Ishikawa (cell line): ENCODE data around the gene ASTN2.

Experiments used
- CREB1 ChIP-seq: IDR thresholded peaks from 2 replicates; pipeline ENCODE4 v1.6.1; 2012; ENCODE audit warnings: low read depth
- EP300 ChIP-seq: IDR thresholded peaks from 2 replicates; pipeline ENCODE4 v1.6.1; 2012; ENCODE audit warnings: borderline replicate concordance
- YY1 ChIP-seq: IDR thresholded peaks from 2 replicates; pipeline ENCODE4 v1.6.1; 2012; ENCODE audit warnings: low read depth
- TF ChIP-seq, protein P1 (sequence below): IDR thresholded peaks from 2 replicates; pipeline ENCODE4 v1.6.1; 2012; ENCODE audit warnings: low read depth, mild to moderate bottlenecking
- TF ChIP-seq, protein P2 (sequence below): IDR thresholded peaks from 2 replicates; pipeline ENCODE4 v1.6.1; 2012

GRCh38 chr9:117008876-117009275, 406.0 kb downstream of the ASTN2 start:
- no peak for TF ChIP-seq EP300
- no peak for TF ChIP-seq CREB1
- TF ChIP-seq, protein P1, sequence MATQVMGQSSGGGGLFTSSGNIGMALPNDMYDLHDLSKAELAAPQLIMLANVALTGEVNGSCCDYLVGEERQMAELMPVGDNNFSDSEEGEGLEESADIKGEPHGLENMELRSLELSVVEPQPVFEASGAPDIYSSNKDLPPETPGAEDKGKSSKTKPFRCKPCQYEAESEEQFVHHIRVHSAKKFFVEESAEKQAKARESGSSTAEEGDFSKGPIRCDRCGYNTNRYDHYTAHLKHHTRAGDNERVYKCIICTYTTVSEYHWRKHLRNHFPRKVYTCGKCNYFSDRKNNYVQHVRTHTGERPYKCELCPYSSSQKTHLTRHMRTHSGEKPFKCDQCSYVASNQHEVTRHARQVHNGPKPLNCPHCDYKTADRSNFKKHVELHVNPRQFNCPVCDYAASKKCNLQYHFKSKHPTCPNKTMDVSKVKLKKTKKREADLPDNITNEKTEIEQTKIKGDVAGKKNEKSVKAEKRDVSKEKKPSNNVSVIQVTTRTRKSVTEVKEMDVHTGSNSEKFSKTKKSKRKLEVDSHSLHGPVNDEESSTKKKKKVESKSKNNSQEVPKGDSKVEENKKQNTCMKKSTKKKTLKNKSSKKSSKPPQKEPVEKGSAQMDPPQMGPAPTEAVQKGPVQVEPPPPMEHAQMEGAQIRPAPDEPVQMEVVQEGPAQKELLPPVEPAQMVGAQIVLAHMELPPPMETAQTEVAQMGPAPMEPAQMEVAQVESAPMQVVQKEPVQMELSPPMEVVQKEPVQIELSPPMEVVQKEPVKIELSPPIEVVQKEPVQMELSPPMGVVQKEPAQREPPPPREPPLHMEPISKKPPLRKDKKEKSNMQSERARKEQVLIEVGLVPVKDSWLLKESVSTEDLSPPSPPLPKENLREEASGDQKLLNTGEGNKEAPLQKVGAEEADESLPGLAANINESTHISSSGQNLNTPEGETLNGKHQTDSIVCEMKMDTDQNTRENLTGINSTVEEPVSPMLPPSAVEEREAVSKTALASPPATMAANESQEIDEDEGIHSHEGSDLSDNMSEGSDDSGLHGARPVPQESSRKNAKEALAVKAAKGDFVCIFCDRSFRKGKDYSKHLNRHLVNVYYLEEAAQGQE, result no peak
- TF ChIP-seq, protein P2, sequence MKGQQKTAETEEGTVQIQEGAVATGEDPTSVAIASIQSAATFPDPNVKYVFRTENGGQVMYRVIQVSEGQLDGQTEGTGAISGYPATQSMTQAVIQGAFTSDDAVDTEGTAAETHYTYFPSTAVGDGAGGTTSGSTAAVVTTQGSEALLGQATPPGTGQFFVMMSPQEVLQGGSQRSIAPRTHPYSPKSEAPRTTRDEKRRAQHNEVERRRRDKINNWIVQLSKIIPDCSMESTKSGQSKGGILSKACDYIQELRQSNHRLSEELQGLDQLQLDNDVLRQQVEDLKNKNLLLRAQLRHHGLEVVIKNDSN, result no peak
- no peak for TF ChIP-seq YY1
